ENCODE measurements around the gene ITGA2B.

DNA sequence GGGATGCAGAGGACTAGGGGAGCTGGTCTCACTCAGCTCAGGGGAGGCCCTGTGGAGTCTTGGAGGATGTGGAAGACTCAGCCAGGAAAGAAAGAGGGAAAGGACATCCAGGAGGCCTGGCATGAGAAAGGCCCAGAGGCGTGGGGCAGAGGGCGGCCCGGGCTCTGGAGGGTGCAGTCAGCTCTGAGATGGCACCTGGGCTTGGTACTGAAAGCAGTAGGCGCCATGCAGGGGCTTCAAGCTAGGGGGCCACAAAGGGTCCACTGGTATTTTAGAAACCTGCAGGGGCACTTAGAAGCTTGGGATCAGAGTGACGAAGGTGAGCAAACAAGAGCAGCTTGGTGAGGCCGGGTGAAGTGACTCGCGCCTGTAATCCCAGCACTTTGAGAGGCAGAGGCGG, 31.4 kb downstream of the ITGA2B start:
- TF ChIP-seq ARNTL (CRISPR knock-in tag; IDR thresholded peaks at IDR 0.05; ENCODE audit: borderline replicate concordance, low read depth) (no peak), SNAI2 (CRISPR knock-in tag; IDR thresholded peaks at IDR 0.05) (no peak), ZFP3 (CRISPR knock-in tag; IDR thresholded peaks at IDR 0.05) (no peak), ZFP30 (CRISPR knock-in tag; IDR thresholded peaks at IDR 0.05) (no peak), ZC3H10 (CRISPR knock-in tag; IDR thresholded peaks at IDR 0.05) (no peak), ZNF70 (CRISPR knock-in tag; IDR thresholded peaks at IDR 0.05) (no peak)
- TF ChIP-seq, protein P1, sequence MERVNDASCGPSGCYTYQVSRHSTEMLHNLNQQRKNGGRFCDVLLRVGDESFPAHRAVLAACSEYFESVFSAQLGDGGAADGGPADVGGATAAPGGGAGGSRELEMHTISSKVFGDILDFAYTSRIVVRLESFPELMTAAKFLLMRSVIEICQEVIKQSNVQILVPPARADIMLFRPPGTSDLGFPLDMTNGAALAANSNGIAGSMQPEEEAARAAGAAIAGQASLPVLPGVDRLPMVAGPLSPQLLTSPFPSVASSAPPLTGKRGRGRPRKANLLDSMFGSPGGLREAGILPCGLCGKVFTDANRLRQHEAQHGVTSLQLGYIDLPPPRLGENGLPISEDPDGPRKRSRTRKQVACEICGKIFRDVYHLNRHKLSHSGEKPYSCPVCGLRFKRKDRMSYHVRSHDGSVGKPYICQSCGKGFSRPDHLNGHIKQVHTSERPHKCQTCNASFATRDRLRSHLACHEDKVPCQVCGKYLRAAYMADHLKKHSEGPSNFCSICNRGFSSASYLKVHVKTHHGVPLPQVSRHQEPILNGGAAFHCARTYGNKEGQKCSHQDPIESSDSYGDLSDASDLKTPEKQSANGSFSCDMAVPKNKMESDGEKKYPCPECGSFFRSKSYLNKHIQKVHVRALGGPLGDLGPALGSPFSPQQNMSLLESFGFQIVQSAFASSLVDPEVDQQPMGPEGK (CRISPR knock-in tag; IDR thresholded peaks at IDR 0.05; ENCODE audit: borderline replicate concordance), result no peak
- TF ChIP-seq, protein P2, sequence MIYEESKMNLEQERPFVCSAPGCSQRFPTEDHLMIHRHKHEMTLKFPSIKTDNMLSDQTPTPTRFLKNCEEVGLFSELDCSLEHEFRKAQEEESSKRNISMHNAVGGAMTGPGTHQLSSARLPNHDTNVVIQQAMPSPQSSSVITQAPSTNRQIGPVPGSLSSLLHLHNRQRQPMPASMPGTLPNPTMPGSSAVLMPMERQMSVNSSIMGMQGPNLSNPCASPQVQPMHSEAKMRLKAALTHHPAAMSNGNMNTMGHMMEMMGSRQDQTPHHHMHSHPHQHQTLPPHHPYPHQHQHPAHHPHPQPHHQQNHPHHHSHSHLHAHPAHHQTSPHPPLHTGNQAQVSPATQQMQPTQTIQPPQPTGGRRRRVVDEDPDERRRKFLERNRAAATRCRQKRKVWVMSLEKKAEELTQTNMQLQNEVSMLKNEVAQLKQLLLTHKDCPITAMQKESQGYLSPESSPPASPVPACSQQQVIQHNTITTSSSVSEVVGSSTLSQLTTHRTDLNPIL (CRISPR knock-in tag; IDR thresholded peaks at IDR 0.05; ENCODE audit: low read depth), result no peak

All from SK-N-SH treated with all-trans-retinoic acid at 6 μM for 48 hours (cell line).